HepG2 (cell line): ENCODE results near the gene DAPK3. TPM values are rescaled to one million over a fixed set of nuclear protein-coding genes. Genes with fewer than 3 reads are reported as not detected.

Source experiments
- AGO1 ChIP-seq: fragments of 200-400 bp; formaldehyde crosslinking; IDR thresholded peaks from 2 replicates; pipeline ENCODE4 v1.6.1; 2017; ENCODE audit warnings: mild to moderate bottlenecking, low read depth, low read length, moderate library complexity; ENCODE audit not compliant: poor library complexity, severe bottlenecking
- AGO2 ChIP-seq: fragments of 200-400 bp; formaldehyde crosslinking; optimal IDR thresholded peaks from 2 replicates; pipeline ENCODE3; 2017; ENCODE audit warnings: mild to moderate bottlenecking, low read depth, low read length, moderate library complexity
- CEBPZ ChIP-seq: IDR thresholded peaks from 2 replicates; pipeline ENCODE4 v1.6.1; 2012; ENCODE audit warnings: low read length, improper control_type of control experiment
- DR1 ChIP-seq: sonication (generic); formaldehyde crosslinking; IDR thresholded peaks from 2 replicates; pipeline ENCODE4 v1.8.0; 2021; ENCODE audit warnings: mild to moderate bottlenecking, missing genetic modification reagents, inconsistent platforms
- EP300 ChIP-seq, 3 experiments: sonication (generic) in 1 of 3; formaldehyde crosslinking in 1 of 3; IDR thresholded peaks; 2 replicates each; pipeline versions ENCODE4 v1.5.1 to v1.6.1; 2011 to 2020; ENCODE audit warnings: low read depth in 2 of 3, low read length in 2 of 3, borderline replicate concordance in 1 of 3, improper control_type of control experiment in 1 of 3, mild to moderate bottlenecking in 1 of 3, missing genetic modification reagents in 1 of 3, moderate library complexity in 1 of 3
- HNRNPL ChIP-seq: fragments of 200-400 bp; formaldehyde crosslinking; IDR thresholded peaks from 2 replicates; pipeline ENCODE4 v1.6.1; 2017; ENCODE audit warnings: mild to moderate bottlenecking, low read depth, low read length
- NAIF1 ChIP-seq: sonication (generic); formaldehyde crosslinking; IDR thresholded peaks from 2 replicates; pipeline ENCODE4 v1.5.0; 2020; ENCODE audit warnings: mild to moderate bottlenecking, missing genetic modification reagents, borderline replicate concordance
- PAF1 ChIP-seq: IDR thresholded peaks from 2 replicates; pipeline ENCODE4 v1.6.1; 2016; ENCODE audit warnings: missing genetic modification reagents, missing compliant biosample characterization
- PHF8 ChIP-seq: sonication (generic); formaldehyde crosslinking; IDR thresholded peaks from 2 replicates; pipeline ENCODE4 v1.5.0; 2020; ENCODE audit warnings: missing genetic modification reagents
- POLR2AphosphoS5 ChIP-seq: IDR thresholded peaks from 2 replicates; pipeline ENCODE4 v1.6.1; 2012; ENCODE audit warnings: low read depth, low read length
- RXRA ChIP-seq: sonication (generic); formaldehyde crosslinking; IDR thresholded peaks from 2 replicates; pipeline ENCODE4 v1.5.1; 2020; ENCODE audit warnings: missing genetic modification reagents
- TMF1 ChIP-seq: sonication (generic); formaldehyde crosslinking; IDR thresholded peaks from 2 replicates; pipeline ENCODE4 v1.8.1; 2022; ENCODE audit warnings: low read depth, missing genetic modification reagents
- TSC22D2 ChIP-seq: sonication (generic); formaldehyde crosslinking; IDR thresholded peaks from 2 replicates; pipeline ENCODE4 v1.5.1; 2020; ENCODE audit warnings: missing genetic modification reagents, mild to moderate bottlenecking, borderline replicate concordance
- ZC3H4 ChIP-seq: sonication (generic); formaldehyde crosslinking; IDR thresholded peaks from 2 replicates; pipeline ENCODE4 v1.4.0; 2020; ENCODE audit warnings: missing genetic modification reagents, borderline replicate concordance
- ZFP36 ChIP-seq: fragments of 150-350 bp; IDR thresholded peaks from 2 replicates; pipeline ENCODE4 v1.6.1; 2018; ENCODE audit warnings: borderline replicate concordance, low read length, low read depth; ENCODE audit not compliant: partially characterized antibody
- ZNF18 ChIP-seq: sonication (generic); formaldehyde crosslinking; IDR thresholded peaks from 2 replicates; pipeline ENCODE4 v1.8.0; 2022; ENCODE audit warnings: mild to moderate bottlenecking, missing genetic modification reagents; ENCODE audit not compliant: insufficient replicate concordance
- ZNF510 ChIP-seq: sonication (generic); formaldehyde crosslinking; IDR thresholded peaks from 2 replicates; pipeline ENCODE4 v1.4.0; 2020; ENCODE audit warnings: low read depth, mild to moderate bottlenecking, missing genetic modification reagents
- ZNF552 ChIP-seq: sonication (generic); formaldehyde crosslinking; IDR thresholded peaks from 2 replicates; pipeline ENCODE4 v1.9.0; 2022; ENCODE audit warnings: missing genetic modification reagents, mild to moderate bottlenecking, borderline replicate concordance
- ZNF574 ChIP-seq: sonication (generic); formaldehyde crosslinking; IDR thresholded peaks from 2 replicates; pipeline ENCODE4 v1.4.0; 2020; ENCODE audit warnings: missing genetic modification reagents
- ZNF780A ChIP-seq: sonication (generic); formaldehyde crosslinking; IDR thresholded peaks from 2 replicates; pipeline ENCODE4 v1.8.0; 2022; ENCODE audit warnings: mild to moderate bottlenecking, missing genetic modification reagents, moderate library complexity
- ZNF883 ChIP-seq: sonication (generic); formaldehyde crosslinking; IDR thresholded peaks from 2 replicates; pipeline ENCODE4 v1.5.1; 2020; ENCODE audit warnings: mild to moderate bottlenecking, missing genetic modification reagents; ENCODE audit errors: not compliant biosample characterization
- polyA plus RNA-seq, 8 experiments: library from polyadenylated mRNA; depleted of rRNA in 3 of 8; stranded (reverse) in 7 of 8; unstranded in 1 of 8; fragments of >200 nt; fragmentation: Illumina TruSeq in 4 of 8; extraction: Trizol in 4 of 8; gene quantifications; 2 replicates each; pipeline versions ENCODE4 v1.2.1 to v1.2.3, GENCODE V29; 2011 to 2016; ENCODE audit warnings: low read depth in 4 of 8, missing spikeins in 1 of 8, mixed read lengths in 1 of 8; ENCODE audit not compliant: insufficient read depth in 1 of 8
- total RNA-seq, 5 experiments: library from RNA; depleted of rRNA; stranded (reverse); fragments of >200 nt; fragmentation: Illumina TruSeq; extraction: Trizol; gene quantifications; 2 replicates each; pipeline ENCODE4 v1.2.3, GENCODE V29; 2016; ENCODE audit warnings: low read depth in 1 of 5

DAPK3 gene
- total and polyA plus RNA-seq, 2 of the 13 experiments (the other 11 are each of a cell fraction or from before 2014, with no cell fraction given), result 30.5 to 37.3 TPM

- 0 out of 2 replicates have a peak, but pooled peaks have one; percentile 26 for TF ChIP-seq PHF8 (CRISPR knock-in tag)
- TF ChIP-seq POLR2AphosphoS5, result 0 out of 2 replicates have a peak, but pooled peaks have one; percentile 11
- TF ChIP-seq RXRA (CRISPR knock-in tag), result peak; percentile 30; the same call in 1 of the 2 replicates
- TF ChIP-seq ZNF883, result no peak
- no peak for TF ChIP-seq ZFP36
- TF ChIP-seq ZNF18 (CRISPR knock-in tag), result no peak
- no peak for TF ChIP-seq TSC22D2 (CRISPR knock-in tag)
- TF ChIP-seq NAIF1 (CRISPR knock-in tag), result 0 out of 2 replicates have a peak, but pooled peaks have one; percentile 28
- TF ChIP-seq ZNF552 (CRISPR knock-in tag), result no peak
- no peak for TF ChIP-seq ZNF780A (CRISPR knock-in tag)
- no peak for TF ChIP-seq EP300 (IDR thresholded peaks at IDR 0.05; ENCODE audit: low read depth in 2 of 2, low read length in 2 of 2)
- no peak for TF ChIP-seq EP300 (CRISPR knock-in tag; IDR thresholded peaks at IDR 0.05; ENCODE audit: borderline replicate concordance)
- TF ChIP-seq DR1 (CRISPR knock-in tag), result 0 out of 2 replicates have a peak, but pooled peaks have one; percentile 20
- TF ChIP-seq ZNF574, result no peak
- TF ChIP-seq AGO1, result no peak
- TF ChIP-seq CEBPZ, result no peak
- TF ChIP-seq AGO2, result peak; percentile 95
- 0 out of 2 replicates have a peak, but pooled peaks have one; percentile 47 for TF ChIP-seq TMF1 (CRISPR knock-in tag)
- no peak for TF ChIP-seq ZNF510 (CRISPR knock-in tag)
- TF ChIP-seq HNRNPL, result peak; percentile 92
- no peak for TF ChIP-seq ZC3H4 (CRISPR knock-in tag)
- TF ChIP-seq PAF1 (CRISPR knock-in tag), result peak; percentile 39; the same call in 1 of the 2 replicates
Observed at GRCh38 chr19:3983936-3984583, 13.2 kb upstream of the DAPK3 start (continued).
